Panc1 (cell line): Measurements from ENCODE around the gene CCR2. TPM values are rescaled to one million over a fixed set of nuclear protein-coding genes. Genes with fewer than 3 reads are reported as not detected.

Source experiments
- ATAC-seq: fragments of 200-7000 bp; cut with Tn5 transposase; 2 replicates; pipeline ENCODE4 v1.9.1; 2020; ENCODE audit warnings: mild to moderate bottlenecking, moderate library complexity
- BruUV-seq: library from RNA; stranded (reverse); fragments of 400-500 nt; replicated peaks from 2 replicates; lab custom pipeline; 2021; lab: Mats Ljungman, UMichigan
- CTCF ChIA-PET: fragments of 300-600 bp; sonication (Branson Sonifier 250); formaldehyde crosslinking; loops from one replicate; lab custom pipeline; 2022; ENCODE audit warnings: antibody characterized with exemption; lab: Charles Lee
- POLR2A ChIA-PET: fragments of 300-600 bp; sonication (Branson Sonifier 250); formaldehyde crosslinking; loops from one replicate; lab custom pipeline; 2022; ENCODE audit warnings: antibody characterized with exemption; lab: Charles Lee
- DNase-seq: peaks from one replicate; pipeline ENCODE4 v3.0.0-alpha.2; 2010; ENCODE audit warnings: low read depth, low spot score
- H3K27ac ChIP-seq: 2 replicates; pipeline ENCODE4 v1.5.1; 2011; ENCODE audit warnings: mild to moderate bottlenecking, low read length, inconsistent platforms
- H3K27me3 ChIP-seq: fragments of 200-500 bp; sonication (Bioruptor generic); 2 replicates; pipeline ENCODE4 v1.6.0; 2014; ENCODE audit warnings: low read length, inconsistent platforms; ENCODE audit not compliant: control insufficient read depth, insufficient read depth
- H3K36me3 ChIP-seq: fragments of 200-500 bp; sonication (Bioruptor generic); 2 replicates; pipeline ENCODE4 v1.5.1; 2014; ENCODE audit warnings: inconsistent platforms, mild to moderate bottlenecking, low read length, moderate library complexity; ENCODE audit not compliant: control insufficient read depth, insufficient read depth
- H3K4me1 ChIP-seq: 2 replicates; pipeline ENCODE4 v1.5.1; 2011; ENCODE audit warnings: inconsistent platforms, mild to moderate bottlenecking, low read length, moderate library complexity; ENCODE audit not compliant: control insufficient read depth, insufficient read depth
- H3K4me3 ChIP-seq, 2 experiments: 2 replicates each; pipeline ENCODE4 v1.5.1; 2011 to 2012; ENCODE audit warnings: low read depth in 2 of 2, low read length in 2 of 2, mild to moderate bottlenecking in 2 of 2, inconsistent platforms in 1 of 2, moderate library complexity in 1 of 2
- H3K9me3 ChIP-seq: fragments of 200-500 bp; sonication (Bioruptor generic); 2 replicates; pipeline ENCODE4 v1.5.1; 2014; ENCODE audit warnings: low read depth, mild to moderate bottlenecking, inconsistent platforms, low read length, moderate library complexity; ENCODE audit not compliant: control insufficient read depth, insufficient read depth
- POLR2AphosphoS5 ChIP-seq: IDR thresholded peaks from 2 replicates; pipeline ENCODE4 v1.6.1; 2012; ENCODE audit warnings: mild to moderate bottlenecking, low read depth, low read length, moderate library complexity
- SIN3A ChIP-seq: IDR thresholded peaks from 2 replicates; pipeline ENCODE4 v1.6.1; 2012; ENCODE audit warnings: low read depth, mild to moderate bottlenecking, low read length, moderate library complexity, borderline replicate concordance; ENCODE audit not compliant: insufficient read depth
- TCF7L2 ChIP-seq: IDR thresholded peaks from 2 replicates; pipeline ENCODE4 v1.6.1; 2011; ENCODE audit warnings: mild to moderate bottlenecking, low read depth, low read length, inconsistent platforms
- in situ Hi-C: cut with HindIII; loops from 2 replicates; pipeline ENCODE4 v1.10.0; 2016; ENCODE audit warnings: low sequenced_read_pairs, low pct_unique_long_range_greater_than_20kb
- intact Hi-C: fragments of 100-400 bp; cut with micrococcal nuclease; formaldehyde crosslinking; loops from one replicate; pipeline ENCODE4 v1.10.0; 2022; ENCODE audit not compliant: unreplicated experiment
- total RNA-seq: library from RNA; stranded (reverse); gene quantifications from one replicate; pipeline ENCODE4 v1.2.1, GENCODE V29; 2021; ENCODE audit not compliant: unreplicated experiment
- TF ChIP-seq, protein P1 (sequence below), 2 experiments: IDR thresholded peaks; 2 replicates each; pipeline ENCODE4 v1.6.1; 2011 to 2012; ENCODE audit warnings: low read depth in 2 of 2, control low read depth in 1 of 2, low read length in 1 of 2, mild to moderate bottlenecking in 1 of 2, moderate library complexity in 1 of 2; ENCODE audit not compliant: insufficient read depth in 1 of 2
- TF ChIP-seq, protein P2 (sequence below): fragments of 450-650 bp; IDR thresholded peaks from 2 replicates; pipeline ENCODE4 v1.5.1; 2017; ENCODE audit warnings: mild to moderate bottlenecking

Gene CCR2
- total RNA-seq, 1 experiment from 2014 or later, result not detected

DNA sequence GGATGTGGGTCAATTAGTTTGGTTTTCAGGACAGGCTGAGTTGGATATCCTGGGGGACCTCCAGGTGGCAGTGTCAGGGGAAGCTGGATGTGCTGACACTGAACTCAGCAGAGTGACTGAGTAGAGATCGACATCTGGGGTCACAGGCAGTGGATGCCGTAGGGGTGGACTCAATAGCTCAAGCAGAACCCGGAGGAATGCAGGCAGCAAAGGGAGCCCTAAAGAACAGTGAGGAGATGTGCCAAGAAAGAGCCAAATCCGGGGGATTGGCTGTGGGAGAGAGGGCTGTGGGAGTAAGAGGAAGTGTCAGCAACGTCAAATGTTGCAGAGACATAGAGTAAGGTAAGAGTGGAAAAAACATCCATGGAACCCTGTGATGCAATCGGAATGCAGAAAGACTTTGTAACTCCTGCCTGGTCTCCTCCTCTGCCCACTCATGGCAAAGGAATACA is 41.3 kb downstream of the CCR2 start:
- no peaks in the 10 kb centered on the region for H3K9me3 ChIP-seq
- DNase-seq (no peak), ATAC-seq (no peak)
- POLR2A ChIA-PET, result no interaction called here
- in situ Hi-C loops, result no loop called here
- no peaks in the 10 kb centered on the region for H3K4me1 ChIP-seq
- no peak overlapping the region for H3K27ac ChIP-seq
- CTCF ChIA-PET, result no interaction called here
- no peaks in the 10 kb centered on the region for H3K27me3 ChIP-seq
- H3K36me3 ChIP-seq, result no peaks in the 10 kb centered on the region
- no peak overlapping the region for H3K4me3 ChIP-seq
- TF ChIP-seq SIN3A (no peak), POLR2AphosphoS5 (no peak), TCF7L2 (no peak)
- TF ChIP-seq, protein P1, sequence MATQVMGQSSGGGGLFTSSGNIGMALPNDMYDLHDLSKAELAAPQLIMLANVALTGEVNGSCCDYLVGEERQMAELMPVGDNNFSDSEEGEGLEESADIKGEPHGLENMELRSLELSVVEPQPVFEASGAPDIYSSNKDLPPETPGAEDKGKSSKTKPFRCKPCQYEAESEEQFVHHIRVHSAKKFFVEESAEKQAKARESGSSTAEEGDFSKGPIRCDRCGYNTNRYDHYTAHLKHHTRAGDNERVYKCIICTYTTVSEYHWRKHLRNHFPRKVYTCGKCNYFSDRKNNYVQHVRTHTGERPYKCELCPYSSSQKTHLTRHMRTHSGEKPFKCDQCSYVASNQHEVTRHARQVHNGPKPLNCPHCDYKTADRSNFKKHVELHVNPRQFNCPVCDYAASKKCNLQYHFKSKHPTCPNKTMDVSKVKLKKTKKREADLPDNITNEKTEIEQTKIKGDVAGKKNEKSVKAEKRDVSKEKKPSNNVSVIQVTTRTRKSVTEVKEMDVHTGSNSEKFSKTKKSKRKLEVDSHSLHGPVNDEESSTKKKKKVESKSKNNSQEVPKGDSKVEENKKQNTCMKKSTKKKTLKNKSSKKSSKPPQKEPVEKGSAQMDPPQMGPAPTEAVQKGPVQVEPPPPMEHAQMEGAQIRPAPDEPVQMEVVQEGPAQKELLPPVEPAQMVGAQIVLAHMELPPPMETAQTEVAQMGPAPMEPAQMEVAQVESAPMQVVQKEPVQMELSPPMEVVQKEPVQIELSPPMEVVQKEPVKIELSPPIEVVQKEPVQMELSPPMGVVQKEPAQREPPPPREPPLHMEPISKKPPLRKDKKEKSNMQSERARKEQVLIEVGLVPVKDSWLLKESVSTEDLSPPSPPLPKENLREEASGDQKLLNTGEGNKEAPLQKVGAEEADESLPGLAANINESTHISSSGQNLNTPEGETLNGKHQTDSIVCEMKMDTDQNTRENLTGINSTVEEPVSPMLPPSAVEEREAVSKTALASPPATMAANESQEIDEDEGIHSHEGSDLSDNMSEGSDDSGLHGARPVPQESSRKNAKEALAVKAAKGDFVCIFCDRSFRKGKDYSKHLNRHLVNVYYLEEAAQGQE (IDR thresholded peaks at IDR 0.05; ENCODE audit: insufficient read depth in 1 of 2, low read depth in 2 of 2, low read length in 1 of 2), result no peak
- TF ChIP-seq, protein P2, sequence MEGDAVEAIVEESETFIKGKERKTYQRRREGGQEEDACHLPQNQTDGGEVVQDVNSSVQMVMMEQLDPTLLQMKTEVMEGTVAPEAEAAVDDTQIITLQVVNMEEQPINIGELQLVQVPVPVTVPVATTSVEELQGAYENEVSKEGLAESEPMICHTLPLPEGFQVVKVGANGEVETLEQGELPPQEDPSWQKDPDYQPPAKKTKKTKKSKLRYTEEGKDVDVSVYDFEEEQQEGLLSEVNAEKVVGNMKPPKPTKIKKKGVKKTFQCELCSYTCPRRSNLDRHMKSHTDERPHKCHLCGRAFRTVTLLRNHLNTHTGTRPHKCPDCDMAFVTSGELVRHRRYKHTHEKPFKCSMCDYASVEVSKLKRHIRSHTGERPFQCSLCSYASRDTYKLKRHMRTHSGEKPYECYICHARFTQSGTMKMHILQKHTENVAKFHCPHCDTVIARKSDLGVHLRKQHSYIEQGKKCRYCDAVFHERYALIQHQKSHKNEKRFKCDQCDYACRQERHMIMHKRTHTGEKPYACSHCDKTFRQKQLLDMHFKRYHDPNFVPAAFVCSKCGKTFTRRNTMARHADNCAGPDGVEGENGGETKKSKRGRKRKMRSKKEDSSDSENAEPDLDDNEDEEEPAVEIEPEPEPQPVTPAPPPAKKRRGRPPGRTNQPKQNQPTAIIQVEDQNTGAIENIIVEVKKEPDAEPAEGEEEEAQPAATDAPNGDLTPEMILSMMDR, result no peak
- intact Hi-C loops, result no loop called here
- BruUV-seq, result no TSS peak

DNA sequence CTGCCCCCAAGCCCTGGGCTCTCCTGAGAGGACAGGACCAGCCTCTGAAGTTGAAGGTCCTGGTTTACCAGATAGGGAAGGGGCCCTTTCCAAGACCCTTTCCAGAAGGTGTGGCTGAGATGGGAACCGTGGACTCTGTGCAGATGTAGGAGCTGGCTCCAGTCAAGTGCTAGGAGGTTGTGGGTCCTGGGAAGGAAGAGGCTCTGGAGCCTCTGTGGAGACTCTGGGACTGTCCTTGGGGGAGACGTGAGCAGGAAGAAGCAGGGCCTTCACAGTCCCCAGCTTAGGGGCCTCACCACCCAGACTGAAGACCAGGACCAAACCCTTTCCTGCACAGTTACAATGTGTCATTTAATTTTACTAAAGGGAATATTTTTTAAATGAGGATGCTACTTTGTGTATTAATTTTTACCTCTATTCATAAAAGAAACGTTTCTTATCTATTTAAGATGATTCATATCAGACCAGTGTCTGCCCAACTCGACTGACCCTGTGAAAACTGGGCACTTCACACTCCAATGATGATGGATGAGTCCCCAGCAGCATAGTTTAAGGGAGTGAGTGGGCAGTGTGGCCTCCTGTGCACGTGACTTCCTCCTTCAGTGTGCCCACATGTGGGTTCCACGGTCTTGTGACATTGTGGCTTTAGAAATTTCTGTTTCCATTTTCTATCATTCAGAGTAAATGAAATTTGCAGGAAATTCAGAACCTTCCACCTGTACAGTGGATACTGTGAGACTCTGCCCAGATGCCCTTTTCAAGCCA is 42.0 kb downstream of the CCR2 start:
- ATAC-seq, result no peak
- Histone ChIP-seq H3K4me1 (no peaks in the 10 kb centered on the region), H3K4me3 (no peak overlapping the region), H3K27me3 (no peaks in the 10 kb centered on the region), H3K9me3 (no peaks in the 10 kb centered on the region), H3K27ac (no peak overlapping the region), H3K36me3 (no peaks in the 10 kb centered on the region)
- no TSS peak for BruUV-seq
- CTCF ChIA-PET, result no interaction called here
- no peak for DNase-seq
- no peak for TF ChIP-seq TCF7L2
- no peak for TF ChIP-seq POLR2AphosphoS5
- TF ChIP-seq, protein P1 (IDR thresholded peaks at IDR 0.05; ENCODE audit: insufficient read depth in 1 of 2, low read depth in 2 of 2, low read length in 1 of 2), result no peak
- TF ChIP-seq SIN3A, result no peak
- POLR2A ChIA-PET, result no interaction called here
- intact Hi-C loops (no loop called here), in situ Hi-C loops (no loop called here)
